Karpas-422 (cell line): Measurements from ENCODE around the gene ILK. TPM values are rescaled to one million over a fixed set of nuclear protein-coding genes. Genes with fewer than 3 reads are reported as not detected.

Source experiments
- DNase-seq: peaks from one replicate; pipeline ENCODE4 v3.0.0-alpha.2; 2015
- H2AFZ ChIP-seq: fragments of 200-600 bp; sonication (generic); 2 replicates; pipeline ENCODE4 v1.6.1; 2014; ENCODE audit warnings: antibody characterized with exemption, low read length, mixed read lengths
- H3K27ac ChIP-seq: fragments of 200-600 bp; sonication (generic); 2 replicates; pipeline ENCODE4 v1.5.1; 2014; ENCODE audit warnings: mild to moderate bottlenecking, low read length, moderate library complexity
- H3K27me3 ChIP-seq: fragments of 200-600 bp; sonication (generic); 2 replicates; pipeline ENCODE4 v1.6.1; 2014; ENCODE audit warnings: low read length, mixed read lengths
- H3K36me3 ChIP-seq: fragments of 200-600 bp; sonication (generic); 2 replicates; pipeline ENCODE4 v1.6.1; 2014; ENCODE audit warnings: low read length, mixed read lengths; ENCODE audit not compliant: insufficient read depth
- H3K4me1 ChIP-seq: fragments of 200-600 bp; sonication (generic); 2 replicates; pipeline ENCODE4 v1.6.1; 2014; ENCODE audit warnings: mild to moderate bottlenecking, low read length, mixed read lengths
- H3K4me2 ChIP-seq: fragments of 200-600 bp; sonication (generic); 2 replicates; pipeline ENCODE4 v1.6.1; 2014; ENCODE audit warnings: low read length, low read depth, mild to moderate bottlenecking; ENCODE audit not compliant: poor library complexity, severe bottlenecking
- H3K4me3 ChIP-seq: fragments of 200-600 bp; sonication (generic); 2 replicates; pipeline ENCODE4 v1.5.1; 2014; ENCODE audit warnings: mild to moderate bottlenecking, antibody characterized with exemption, low read length, mixed read lengths
- H3K79me2 ChIP-seq: fragments of 200-600 bp; sonication (generic); 2 replicates; pipeline ENCODE4 v1.6.1; 2014; ENCODE audit warnings: mild to moderate bottlenecking, low read length, mixed read lengths
- H3K9ac ChIP-seq: fragments of 200-600 bp; sonication (generic); 2 replicates; pipeline ENCODE4 v1.6.0; 2014; ENCODE audit warnings: low read length
- H3K9me2 ChIP-seq: fragments of 200-600 bp; sonication (generic), shearing (Covaris generic); replicated peaks from 2 replicates; pipeline ENCODE4 v1.6.0; 2014; ENCODE audit warnings: mild to moderate bottlenecking, low read length, moderate library complexity; ENCODE audit not compliant: insufficient read depth
- H3K9me3 ChIP-seq: fragments of 300-700, 200-600 bp; sonication (generic); 2 replicates; pipeline ENCODE4 v1.6.1; 2014; ENCODE audit warnings: low read length, mixed read lengths
- H4K20me1 ChIP-seq: fragments of 200-600 bp; sonication (generic); 2 replicates; pipeline ENCODE4 v1.6.1; 2014; ENCODE audit warnings: mild to moderate bottlenecking, antibody characterized with exemption, low read length, low read depth; ENCODE audit not compliant: insufficient read depth
- total RNA-seq: library from RNA; depleted of rRNA; stranded (reverse); fragments of >200 nt; shearing (Covaris generic); gene quantifications from 2 replicates; pipeline ENCODE4 v1.2.3, GENCODE V29; 2014; ENCODE audit warnings: low replicate concordance

ILK gene
- total RNA-seq, 1 experiment from 2014 or later: 48.6 TPM

DNA sequence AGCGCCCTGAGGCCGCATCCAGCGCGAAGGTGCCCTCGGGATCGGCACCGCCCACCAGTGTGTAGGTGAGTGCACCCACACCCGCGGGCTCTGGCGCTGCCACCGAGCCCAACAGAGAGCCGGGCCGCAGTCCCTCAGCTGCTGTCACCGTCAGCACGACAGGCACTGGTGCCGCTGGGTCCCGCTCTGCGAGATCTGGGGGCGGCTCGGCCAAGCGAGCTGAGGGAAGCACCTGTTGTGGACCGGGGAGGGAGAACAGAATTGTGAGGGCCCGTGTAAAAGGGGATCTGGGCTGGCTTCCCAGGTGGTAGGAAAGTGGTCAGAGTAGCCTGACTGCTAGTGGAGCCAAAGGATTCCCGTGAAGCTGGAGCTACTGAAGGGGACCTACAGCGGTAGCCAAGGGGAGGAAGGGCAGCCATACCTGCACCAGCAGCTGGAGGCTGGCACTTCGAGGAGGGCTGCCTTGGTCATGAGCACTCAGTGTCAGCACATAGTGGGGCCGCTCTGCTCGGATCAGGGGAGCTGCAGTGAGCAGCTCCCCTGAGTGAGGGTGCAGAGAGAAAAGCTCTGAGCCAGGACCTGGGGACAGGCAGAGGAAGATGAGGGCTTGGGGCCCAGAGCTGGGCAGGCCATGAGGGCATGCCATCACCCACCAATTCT, 27.2 kb downstream of the ILK start:
- no peak overlapping the region for H2AFZ ChIP-seq
- no peaks in the 10 kb centered on the region for H3K27me3 ChIP-seq
- H4K20me1 ChIP-seq: no peaks in the 10 kb centered on the region
- H3K79me2 ChIP-seq: no peaks in the 10 kb centered on the region
- H3K27ac ChIP-seq: no peak overlapping the region
- no peaks in the 10 kb centered on the region for H3K9me3 ChIP-seq
- no peaks in the 10 kb centered on the region for H3K36me3 ChIP-seq
- no peaks in the 10 kb centered on the region for H3K9me2 ChIP-seq
- peaks cover 4% of the 10 kb centered on the region; the same call in 1 of the 2 replicates for H3K4me1 ChIP-seq
- no peak overlapping the region for H3K4me2 ChIP-seq
- DNase-seq: no peak
- H3K9ac ChIP-seq: no peak overlapping the region
- H3K4me3 ChIP-seq: no peak overlapping the region

DNA sequence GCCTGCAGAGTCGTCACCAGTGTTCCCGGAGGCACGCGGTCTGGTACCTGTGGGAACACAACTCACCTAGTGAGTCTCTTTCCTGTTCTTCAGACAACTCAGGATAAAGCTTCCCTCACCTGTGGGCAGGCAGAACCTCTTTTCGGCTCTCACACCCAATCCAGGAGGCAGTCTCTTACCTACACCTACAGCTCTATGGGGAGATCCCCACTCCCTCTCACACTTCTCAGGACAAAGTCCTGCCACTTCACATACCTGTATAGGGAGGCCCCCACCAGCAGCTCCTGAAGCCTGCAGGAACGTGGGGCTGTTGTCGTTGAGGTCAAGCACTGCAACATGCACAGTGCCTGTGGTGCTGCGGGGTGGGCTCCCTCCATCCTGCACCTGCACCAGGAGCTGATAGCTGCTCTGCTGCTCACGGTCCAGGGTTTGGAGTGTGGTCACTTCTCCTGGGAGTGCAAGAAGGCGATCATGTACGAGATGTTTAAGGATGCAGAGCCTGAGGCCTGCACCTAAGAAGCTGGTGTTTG, 27.9 kb downstream of the ILK start:
- Histone ChIP-seq H2AFZ (no peak overlapping the region), H3K9ac (no peak overlapping the region), H3K27me3 (no peaks in the 10 kb centered on the region), H4K20me1 (no peaks in the 10 kb centered on the region), H3K9me3 (no peaks in the 10 kb centered on the region), H3K9me2 (no peaks in the 10 kb centered on the region), H3K36me3 (no peaks in the 10 kb centered on the region), H3K27ac (no peak overlapping the region), H3K4me2 (no peak overlapping the region), H3K4me3 (no peak overlapping the region), H3K79me2 (no peaks in the 10 kb centered on the region), H3K4me1 (peaks cover 4% of the 10 kb centered on the region; the same call in 1 of the 2 replicates)
- DNase-seq: no peak

DNA sequence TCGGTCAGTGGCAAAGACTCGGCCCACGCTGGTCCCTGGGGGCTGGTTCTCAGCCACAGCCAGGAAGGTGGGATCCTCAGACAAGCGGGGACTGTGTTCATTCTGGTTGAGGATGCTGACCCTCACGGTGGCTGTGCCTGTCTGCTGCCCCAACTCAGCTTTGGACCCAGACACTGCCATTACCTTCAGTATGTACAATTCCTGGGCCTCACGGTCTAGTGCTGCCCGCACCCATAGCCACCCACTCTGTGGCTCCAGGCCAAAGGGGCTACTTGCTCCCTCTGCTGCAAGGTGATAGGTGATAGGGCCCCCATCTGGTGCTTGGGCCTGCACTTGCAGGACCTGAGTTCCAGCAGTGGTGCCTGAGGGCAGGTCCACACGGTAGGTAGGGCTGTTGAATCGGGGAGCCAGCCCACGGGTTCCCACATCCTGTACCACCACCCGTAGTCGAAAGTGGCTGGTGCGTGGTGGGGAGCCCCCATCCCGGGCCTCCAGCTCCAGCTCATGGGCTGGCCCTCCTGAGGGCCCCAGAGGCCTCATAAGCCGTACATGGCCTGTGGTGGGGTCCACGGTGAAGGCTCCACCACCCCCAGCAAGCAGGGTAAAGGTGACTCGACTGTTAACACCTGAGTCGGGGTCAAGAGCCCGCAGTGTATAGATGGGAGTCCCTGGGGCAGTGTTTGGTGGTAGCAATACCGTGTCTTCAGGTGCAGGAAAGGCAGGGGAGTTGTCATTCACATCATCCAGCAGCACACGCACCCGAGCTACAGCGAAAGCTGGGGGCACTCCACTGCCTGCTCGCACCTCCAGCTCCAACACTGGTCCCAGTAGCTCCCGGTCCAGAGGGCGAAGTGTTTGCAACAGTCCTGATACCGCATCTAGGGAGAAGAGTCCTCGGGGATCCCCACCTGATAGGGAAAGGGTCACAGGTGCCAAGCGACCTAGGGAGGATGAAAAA, 28.8 kb downstream of the ILK start:
- no peaks in the 10 kb centered on the region for H3K9me2 ChIP-seq
- no peaks in the 10 kb centered on the region for H3K36me3 ChIP-seq
- H3K4me2 ChIP-seq: no peak overlapping the region
- no peaks in the 10 kb centered on the region for H3K9me3 ChIP-seq
- H3K27me3 ChIP-seq: no peaks in the 10 kb centered on the region
- no peak overlapping the region for H2AFZ ChIP-seq
- no peak for DNase-seq
- H3K4me3 ChIP-seq: no peak overlapping the region
- peaks cover 4% of the 10 kb centered on the region; the same call in 1 of the 2 replicates for H3K4me1 ChIP-seq
- H3K9ac ChIP-seq: no peak overlapping the region
- H3K79me2 ChIP-seq: no peaks in the 10 kb centered on the region
- no peak overlapping the region for H3K27ac ChIP-seq
- H4K20me1 ChIP-seq: no peaks in the 10 kb centered on the region

DNA sequence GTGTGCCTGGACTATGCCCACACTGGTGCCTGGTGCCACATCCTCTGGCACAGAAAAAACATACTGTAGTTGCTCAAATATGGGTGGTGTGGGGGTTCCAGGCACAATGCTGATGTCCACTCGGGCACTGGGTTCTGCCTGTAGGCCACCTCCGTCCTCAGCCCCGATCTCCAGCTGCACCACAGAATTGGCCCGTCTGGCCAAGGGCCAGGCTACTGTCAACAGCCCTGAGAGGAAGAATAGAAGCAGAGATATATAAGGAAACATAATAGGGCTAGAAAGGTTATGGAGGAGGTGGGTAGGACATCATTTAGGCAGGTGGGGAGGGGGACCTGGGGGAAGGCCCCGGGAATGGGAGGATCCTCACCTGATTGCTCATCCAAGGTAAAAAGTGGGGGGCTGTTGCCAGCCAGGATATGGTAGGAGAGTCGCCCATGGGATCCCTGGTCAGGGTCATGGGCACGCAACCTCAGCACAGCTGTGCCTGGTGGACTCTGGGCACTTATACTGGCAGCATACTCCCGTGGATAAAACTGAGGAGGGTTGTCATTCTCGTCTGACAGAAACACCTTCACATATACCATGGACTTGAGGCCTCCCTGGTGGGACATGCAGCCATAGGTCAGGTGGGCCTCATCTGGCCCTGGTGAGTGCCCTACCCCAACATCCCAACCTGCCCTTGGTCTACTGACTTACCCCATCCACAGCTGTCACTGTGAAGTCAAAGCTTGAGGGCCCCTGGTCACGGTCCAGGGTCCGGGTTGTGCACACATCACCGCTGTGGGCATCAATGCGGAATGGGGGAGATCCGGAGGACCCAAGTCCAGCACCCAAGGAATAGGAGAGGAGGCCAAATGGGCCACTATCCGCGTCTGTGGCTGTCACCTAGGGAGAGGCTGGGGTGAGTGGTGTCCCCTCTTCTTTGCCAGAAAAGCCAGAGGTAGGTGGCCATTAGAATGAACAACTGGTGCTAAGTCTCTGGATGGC, 30.1 kb downstream of the ILK start:
- Histone ChIP-seq H3K4me1 (no peaks in the 10 kb centered on the region), H3K9me2 (no peaks in the 10 kb centered on the region), H3K4me2 (no peak overlapping the region), H3K79me2 (no peaks in the 10 kb centered on the region), H3K36me3 (no peaks in the 10 kb centered on the region), H3K9ac (no peak overlapping the region), H3K4me3 (no peak overlapping the region), H2AFZ (no peak overlapping the region), H3K9me3 (no peaks in the 10 kb centered on the region), H4K20me1 (no peaks in the 10 kb centered on the region), H3K27me3 (no peaks in the 10 kb centered on the region), H3K27ac (no peak overlapping the region)
- no peak for DNase-seq

DNA sequence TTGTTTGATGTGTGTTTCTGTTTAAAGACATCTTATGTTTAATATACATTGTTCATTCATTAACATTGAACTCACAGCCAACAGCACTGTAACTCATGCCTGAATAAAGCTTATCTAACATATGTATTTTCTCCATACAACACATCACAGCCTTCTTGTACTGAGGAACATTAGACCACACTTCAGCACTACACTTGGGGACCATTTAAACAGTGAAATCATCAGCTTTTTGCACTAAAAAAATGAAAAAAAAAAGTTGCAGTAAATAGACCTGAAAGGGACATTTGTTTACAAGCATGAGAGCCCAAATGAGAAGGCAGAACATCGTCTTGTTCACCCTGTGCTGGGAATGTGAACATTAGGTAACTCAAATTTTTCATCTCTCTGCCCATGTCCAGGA, 31.0 kb downstream of the ILK start:
- no peaks in the 10 kb centered on the region for H3K4me1 ChIP-seq
- H3K27ac ChIP-seq: no peak overlapping the region
- no peaks in the 10 kb centered on the region for H3K36me3 ChIP-seq
- no peaks in the 10 kb centered on the region for H4K20me1 ChIP-seq
- no peaks in the 10 kb centered on the region for H3K27me3 ChIP-seq
- no peak overlapping the region for H3K4me3 ChIP-seq
- no peak for DNase-seq
- H3K4me2 ChIP-seq: no peak overlapping the region
- no peak overlapping the region for H3K9ac ChIP-seq
- H3K9me3 ChIP-seq: no peaks in the 10 kb centered on the region
- no peak overlapping the region for H2AFZ ChIP-seq
- no peaks in the 10 kb centered on the region for H3K9me2 ChIP-seq
- no peaks in the 10 kb centered on the region for H3K79me2 ChIP-seq

DNA sequence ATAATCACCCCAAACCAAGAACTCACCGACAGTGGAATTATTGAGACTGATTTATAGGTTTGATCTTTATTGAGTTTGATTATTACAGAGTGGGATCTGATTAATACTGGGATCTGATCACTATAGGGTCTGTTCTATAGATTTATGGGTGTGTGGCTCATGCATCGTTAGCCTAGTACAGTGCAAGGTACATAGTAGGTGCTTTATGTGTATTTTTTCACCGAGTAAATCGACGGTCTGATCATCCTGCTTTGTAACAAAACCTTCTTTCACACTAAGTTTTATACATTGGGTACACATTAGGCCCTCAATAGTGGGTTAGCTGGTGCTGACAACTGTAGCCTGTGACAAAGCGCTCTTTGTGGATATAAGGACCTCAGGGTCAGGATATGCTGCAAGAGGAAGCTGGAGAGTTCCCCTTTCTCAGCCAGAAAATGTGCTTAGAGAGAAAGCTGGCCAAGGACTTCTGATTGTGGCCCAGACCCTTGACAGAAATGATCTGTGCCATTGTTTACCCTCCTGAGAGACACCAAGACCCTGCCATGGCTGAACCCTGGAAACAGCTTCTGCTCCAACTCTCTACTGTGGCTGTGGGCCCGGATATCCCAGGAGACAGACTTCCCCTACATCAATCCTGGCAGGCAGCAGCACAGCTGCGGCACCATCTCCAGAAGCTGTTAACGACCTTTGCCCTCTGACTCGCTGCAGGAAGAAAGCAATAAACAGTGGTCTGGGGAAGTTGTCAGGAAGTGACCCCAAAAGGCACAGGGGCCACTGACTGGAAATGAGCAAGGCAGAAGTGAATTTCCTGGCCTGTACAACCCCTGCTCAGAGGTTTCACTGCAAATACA, 31.7 kb downstream of the ILK start:
- no peak for DNase-seq
- Histone ChIP-seq H3K79me2 (no peaks in the 10 kb centered on the region), H3K36me3 (no peaks in the 10 kb centered on the region), H3K9me2 (no peaks in the 10 kb centered on the region), H3K9ac (no peak overlapping the region), H3K4me3 (no peak overlapping the region), H3K4me1 (no peaks in the 10 kb centered on the region), H3K4me2 (no peak overlapping the region), H4K20me1 (no peaks in the 10 kb centered on the region), H3K27me3 (no peaks in the 10 kb centered on the region), H3K27ac (no peak overlapping the region), H3K9me3 (no peaks in the 10 kb centered on the region), H2AFZ (no peak overlapping the region)

DNA sequence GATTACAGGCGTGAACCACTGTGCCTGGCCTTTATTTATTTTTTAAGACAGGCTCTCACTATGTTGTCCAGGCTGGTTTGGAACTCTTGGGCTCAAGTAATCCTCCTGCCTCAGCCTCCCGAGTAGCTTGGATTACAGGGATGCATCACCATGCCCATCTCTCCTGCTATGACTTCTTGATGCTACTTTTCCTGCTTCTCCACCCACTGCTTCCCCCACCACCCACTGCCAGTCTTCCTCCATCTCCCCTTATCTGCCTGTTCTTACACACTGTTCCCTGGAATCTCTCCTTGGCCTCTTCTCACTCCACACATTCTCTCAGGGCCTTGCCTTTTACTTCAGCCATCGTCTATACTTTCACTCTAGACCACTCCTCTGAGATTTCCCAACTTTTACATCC, 32.9 kb downstream of the ILK start:
- H4K20me1 ChIP-seq: no peaks in the 10 kb centered on the region
- H3K9me2 ChIP-seq: no peaks in the 10 kb centered on the region
- H3K79me2 ChIP-seq: no peaks in the 10 kb centered on the region
- no peak overlapping the region for H3K4me2 ChIP-seq
- H3K27ac ChIP-seq: no peak overlapping the region
- H3K9ac ChIP-seq: no peak overlapping the region
- H3K9me3 ChIP-seq: no peaks in the 10 kb centered on the region
- no peak overlapping the region for H2AFZ ChIP-seq
- no peak overlapping the region for H3K4me3 ChIP-seq
- no peak for DNase-seq
- H3K4me1 ChIP-seq: no peaks in the 10 kb centered on the region
- H3K27me3 ChIP-seq: no peaks in the 10 kb centered on the region
- no peaks in the 10 kb centered on the region for H3K36me3 ChIP-seq
